K562 (cell line): ENCODE data around the gene PLAAT5. TPM values are rescaled to one million over a fixed set of nuclear protein-coding genes. Genes with fewer than 3 reads are reported as not detected.

Source experiments
- CEBPB ChIP-seq: fragments of 450-650 bp; IDR thresholded peaks from 2 replicates; pipeline ENCODE4 v1.6.1; 2016; ENCODE audit warnings: missing genetic modification characterization, missing compliant biosample characterization
- CHD1 ChIP-seq: fragments of 200-600 bp; sonication (generic); IDR thresholded peaks from one replicate; pipeline ENCODE4 v1.6.1; 2012; ENCODE audit warnings: mild to moderate bottlenecking, moderate library complexity, low read length, inconsistent platforms
- CREB1 ChIP-seq, 2 experiments: sonication (generic) in 1 of 2; formaldehyde crosslinking in 1 of 2; IDR thresholded peaks; 2 replicates each; pipeline versions ENCODE4 v1.6.1 to v1.8.0; 2012 to 2022; ENCODE audit warnings: inconsistent platforms in 1 of 2, mild to moderate bottlenecking in 1 of 2, missing genetic modification reagents in 1 of 2, moderate library complexity in 1 of 2
- CSDE1 ChIP-seq, 2 experiments: fragments of 450-650 bp; IDR thresholded peaks; 2 replicates each; pipeline ENCODE4 v1.6.1; 2016; ENCODE audit warnings: mild to moderate bottlenecking in 1 of 2
- CTCFL ChIP-seq: IDR thresholded peaks from 2 replicates; pipeline ENCODE4 v1.6.1; 2011; ENCODE audit warnings: borderline replicate concordance, low read depth, mild to moderate bottlenecking, moderate library complexity, low read length; ENCODE audit not compliant: insufficient read depth, poor library complexity, severe bottlenecking
- ESRRA ChIP-seq: fragments of 450-650 bp; IDR thresholded peaks from 2 replicates; pipeline ENCODE4 v1.6.1; 2014; ENCODE audit warnings: low read depth, mild to moderate bottlenecking, moderate library complexity, borderline replicate concordance
- FOS ChIP-seq: IDR thresholded peaks from 3 replicates; pipeline ENCODE4 v1.6.1; 2011; ENCODE audit not compliant: insufficient read length; ENCODE audit errors: extremely low read depth
- JUNB ChIP-seq: fragments of 450-650 bp; formaldehyde crosslinking; conservative IDR thresholded peaks from 2 replicates; pipeline ENCODE4 v1.4.0; 2020; ENCODE audit warnings: mild to moderate bottlenecking
- LCOR ChIP-seq: sonication (generic); formaldehyde crosslinking; IDR thresholded peaks from 2 replicates; pipeline ENCODE4 v1.8.0; 2022; ENCODE audit warnings: mild to moderate bottlenecking, missing genetic modification reagents
- MCM7 ChIP-seq, 2 experiments: fragments of 450-650 bp; IDR thresholded peaks; 2 replicates each; pipeline ENCODE4 v1.6.1; 2016 to 2018
- MYBL2 ChIP-seq, 2 experiments: fragments of 450-650 bp in 1 of 2; sonication (generic) in 1 of 2; formaldehyde crosslinking in 1 of 2; IDR thresholded peaks; 2 replicates each; pipeline versions ENCODE4 v1.6.1 to v1.8.1; 2017 to 2022; ENCODE audit warnings: borderline replicate concordance in 1 of 2, inconsistent platforms in 1 of 2, low read depth in 1 of 2, mild to moderate bottlenecking in 1 of 2, missing genetic modification reagents in 1 of 2, moderate library complexity in 1 of 2
- NR2C1 ChIP-seq, 2 experiments: fragments of 450-650 bp; IDR thresholded peaks; 2 replicates each; pipeline ENCODE4 v1.6.1; 2017; ENCODE audit warnings: mild to moderate bottlenecking in 2 of 2, antibody characterized with exemption in 1 of 2, inconsistent platforms in 1 of 2, missing compliant biosample characterization in 1 of 2, missing genetic modification characterization in 1 of 2
- NR2C2 ChIP-seq, 2 experiments: fragments of 200-800 bp in 1 of 2; sonication (Bioruptor generic) in 1 of 2; sonication (generic) in 1 of 2; formaldehyde crosslinking in 1 of 2; IDR thresholded peaks; 2 replicates each; pipeline versions ENCODE4 v1.6.1 to v1.8.0; 2016 to 2022; ENCODE audit warnings: mild to moderate bottlenecking in 1 of 2, missing compliant biosample characterization in 1 of 2, missing genetic modification characterization in 1 of 2, missing genetic modification reagents in 1 of 2
- RAD21 ChIP-seq, 2 experiments: fragments of 250-450 bp in 1 of 2; fragments of 450-650 bp in 1 of 2; sonication (Bioruptor Pico) in 1 of 2; formaldehyde crosslinking in 1 of 2; IDR thresholded peaks in 1 of 2; conservative IDR thresholded peaks in 1 of 2; 2 replicates each; pipeline versions ENCODE4 v1.4.0 to v1.8.0; 2020 to 2022; ENCODE audit warnings: mild to moderate bottlenecking in 2 of 2, moderate library complexity in 1 of 2
- RFX7 ChIP-seq: fragments of 250-450 bp; sonication (Bioruptor Pico); IDR thresholded peaks from 2 replicates; pipeline ENCODE4 v1.5.1; 2021; ENCODE audit warnings: mild to moderate bottlenecking
- SREBF2 ChIP-seq: sonication (generic); formaldehyde crosslinking; IDR thresholded peaks from 2 replicates; pipeline ENCODE4 v1.4.0; 2020; ENCODE audit warnings: mild to moderate bottlenecking, missing genetic modification reagents
- SRSF3 ChIP-seq: fragments of 200-400 bp; formaldehyde crosslinking; IDR thresholded peaks from 2 replicates; pipeline ENCODE4 v1.6.1; 2016; ENCODE audit warnings: mild to moderate bottlenecking, low read length, moderate library complexity; ENCODE audit not compliant: insufficient read depth
- SUPT5H ChIP-seq: fragments of 450-650 bp; IDR thresholded peaks from 2 replicates; pipeline ENCODE4 v1.6.1; 2016
- ZNF165 ChIP-seq: fragments of 250-450 bp; sonication (Bioruptor Pico); IDR thresholded peaks from 2 replicates; pipeline ENCODE4 v1.4.0; 2020; ENCODE audit warnings: borderline replicate concordance
- ZNF24 ChIP-seq: fragments of 450-650 bp; IDR thresholded peaks from 2 replicates; pipeline ENCODE4 v1.6.1; 2016
- ZNF695 ChIP-seq: fragments of 450-650 bp; formaldehyde crosslinking; IDR thresholded peaks from 2 replicates; pipeline ENCODE4 v1.4.0; 2020; ENCODE audit warnings: mild to moderate bottlenecking, moderate library complexity
- ZNF780A ChIP-seq: fragments of 250-450 bp; sonication (Bioruptor Pico); IDR thresholded peaks from 2 replicates; pipeline ENCODE4 v1.5.0; 2021; ENCODE audit warnings: mild to moderate bottlenecking
- polyA plus RNA-seq, 8 experiments: library from polyadenylated mRNA; depleted of rRNA in 4 of 8; stranded (reverse) in 5 of 8; unstranded in 3 of 8; fragments of >200 nt; fragmentation: Nextera tagmentation in 2 of 8; fragmentation: Illumina TruSeq in 1 of 8; extraction: Ambion mirVana in 2 of 8; extraction: Trizol in 1 of 8; gene quantifications; 2 replicates each; pipeline versions ENCODE4 v1.2.1 to v1.2.3, GENCODE V29; 2011 to 2014; ENCODE audit warnings: inconsistent platforms in 1 of 8, missing spikeins in 1 of 8
- total RNA-seq, 7 experiments: library from RNA; depleted of rRNA in 6 of 7; stranded (reverse); fragments of >200 nt in 6 of 7; fragmentation: Illumina TruSeq in 2 of 7; extraction: Trizol in 2 of 7; gene quantifications; 2 replicates each; pipeline versions ENCODE4 v1.2.1 to v1.2.3, GENCODE V29; 2011 to 2021; ENCODE audit warnings: low replicate concordance in 1 of 7
- TF ChIP-seq, protein P1 (sequence below): conservative IDR thresholded peaks from 2 replicates; pipeline ENCODE4 v1.6.1; 2011; ENCODE audit warnings: low read depth, mild to moderate bottlenecking, low read length; ENCODE audit not compliant: control insufficient read depth
- TF ChIP-seq, protein P2 (sequence below): sonication (generic); formaldehyde crosslinking; IDR thresholded peaks from 2 replicates; pipeline ENCODE4 v1.8.1; 2023; ENCODE audit warnings: mild to moderate bottlenecking, missing genetic modification reagents

Gene PLAAT5
- total and polyA plus RNA-seq, 9 of the 15 experiments (the other 6 are each of a cell fraction or from before 2014, with no cell fraction given): not detected

- no peak for TF ChIP-seq FOS
- no peak for TF ChIP-seq SREBF2
- TF ChIP-seq, protein P1, sequence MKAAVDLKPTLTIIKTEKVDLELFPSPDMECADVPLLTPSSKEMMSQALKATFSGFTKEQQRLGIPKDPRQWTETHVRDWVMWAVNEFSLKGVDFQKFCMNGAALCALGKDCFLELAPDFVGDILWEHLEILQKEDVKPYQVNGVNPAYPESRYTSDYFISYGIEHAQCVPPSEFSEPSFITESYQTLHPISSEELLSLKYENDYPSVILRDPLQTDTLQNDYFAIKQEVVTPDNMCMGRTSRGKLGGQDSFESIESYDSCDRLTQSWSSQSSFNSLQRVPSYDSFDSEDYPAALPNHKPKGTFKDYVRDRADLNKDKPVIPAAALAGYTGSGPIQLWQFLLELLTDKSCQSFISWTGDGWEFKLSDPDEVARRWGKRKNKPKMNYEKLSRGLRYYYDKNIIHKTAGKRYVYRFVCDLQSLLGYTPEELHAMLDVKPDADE: no peak
- no peak for TF ChIP-seq CEBPB (tag)
- TF ChIP-seq SUPT5H: no peak
- TF ChIP-seq ZNF695 (CRISPR knock-in tag): no peak
- no peak for TF ChIP-seq MCM7 (IDR thresholded peaks at IDR 0.05)
- TF ChIP-seq ZNF165 (CRISPR knock-in tag): no peak
- TF ChIP-seq CHD1: no peak
- TF ChIP-seq ZNF24: no peak
- no peak for TF ChIP-seq RFX7 (CRISPR knock-in tag)
- TF ChIP-seq, protein P2, sequence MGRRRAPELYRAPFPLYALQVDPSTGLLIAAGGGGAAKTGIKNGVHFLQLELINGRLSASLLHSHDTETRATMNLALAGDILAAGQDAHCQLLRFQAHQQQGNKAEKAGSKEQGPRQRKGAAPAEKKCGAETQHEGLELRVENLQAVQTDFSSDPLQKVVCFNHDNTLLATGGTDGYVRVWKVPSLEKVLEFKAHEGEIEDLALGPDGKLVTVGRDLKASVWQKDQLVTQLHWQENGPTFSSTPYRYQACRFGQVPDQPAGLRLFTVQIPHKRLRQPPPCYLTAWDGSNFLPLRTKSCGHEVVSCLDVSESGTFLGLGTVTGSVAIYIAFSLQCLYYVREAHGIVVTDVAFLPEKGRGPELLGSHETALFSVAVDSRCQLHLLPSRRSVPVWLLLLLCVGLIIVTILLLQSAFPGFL (CRISPR knock-in tag): no peak
- TF ChIP-seq MYBL2 (IDR thresholded peaks at IDR 0.05; ENCODE audit: low read depth): no peak
- TF ChIP-seq MYBL2 (CRISPR knock-in tag; IDR thresholded peaks at IDR 0.05; ENCODE audit: borderline replicate concordance): no peak
- TF ChIP-seq ESRRA: peak; percentile 68; the same call in 1 of the 2 replicates
- no peak for TF ChIP-seq CSDE1 (IDR thresholded peaks at IDR 0.05)
- TF ChIP-seq SRSF3: no peak
- TF ChIP-seq CTCFL: no peak
- no peak; a peak in 1 of 4 replicates for TF ChIP-seq RAD21 (CRISPR knock-in tag; conservative IDR thresholded peaks at IDR 0.05 in 1 of 2, IDR thresholded peaks at IDR 0.05 in 1 of 2)
- 0 out of 2 replicates have a peak, but pooled peaks have one; percentile 3 for TF ChIP-seq NR2C1 (IDR thresholded peaks at IDR 0.05)
- TF ChIP-seq NR2C1 (tag; IDR thresholded peaks at IDR 0.05): no peak
- no peak for TF ChIP-seq JUNB (CRISPR knock-in tag)
- TF ChIP-seq ZNF780A (CRISPR knock-in tag): no peak
- TF ChIP-seq NR2C2 (CRISPR knock-in tag; IDR thresholded peaks at IDR 0.05): no peak
- no peak for TF ChIP-seq NR2C2 (tag; IDR thresholded peaks at IDR 0.05)
- no peak for TF ChIP-seq LCOR (CRISPR knock-in tag)
- 0 out of 2 replicates have a peak, but pooled peaks have one; percentile 28 for TF ChIP-seq CREB1 (IDR thresholded peaks at IDR 0.05)
- TF ChIP-seq CREB1 (CRISPR knock-in tag; IDR thresholded peaks at IDR 0.05): no peak
Measured at GRCh38 chr11:63517156-63517555, 26.2 kb upstream of the PLAAT5 start (continued).
